Neural crest cell (in vitro differentiated cells): Measurements from ENCODE around the gene TARBP1. TPM values are rescaled to one million over a fixed set of nuclear protein-coding genes. Genes with fewer than 3 reads are reported as not detected.

Source experiments
- DNase-seq: peaks from one replicate; pipeline ENCODE4 v3.0.0; 2021; ENCODE audit warnings: low read depth, mixed read lengths, low spot score
- H3K27ac Mint-ChIP-seq: one replicate; pipeline ENCODE4 v1.8.0; 2021; ENCODE audit warnings: mild to moderate bottlenecking, mixed read lengths; ENCODE audit not compliant: unreplicated experiment
- H3K27me3 Mint-ChIP-seq: 2 replicates; pipeline ENCODE4 v1.8.0; 2021; ENCODE audit warnings: low read depth, mild to moderate bottlenecking, mixed read lengths
- H3K36me3 Mint-ChIP-seq: 2 replicates; pipeline ENCODE4 v1.8.0; 2021; ENCODE audit warnings: low read depth, mild to moderate bottlenecking, mixed read lengths
- H3K4me1 Mint-ChIP-seq: 2 replicates; pipeline ENCODE4 v1.8.0; 2021; ENCODE audit warnings: mixed read lengths
- H3K4me3 Mint-ChIP-seq: one replicate; pipeline ENCODE4 v1.8.0; 2021; ENCODE audit warnings: mild to moderate bottlenecking, mixed read lengths
- H3K9me3 Mint-ChIP-seq: 2 replicates; pipeline ENCODE4 v1.8.0; 2021; ENCODE audit warnings: mixed read lengths
- CTCF ChIP-seq: fragments of 200-600 bp; sonication (generic); conservative IDR thresholded peaks from 2 replicates; pipeline ENCODE4 v1.5.0; 2021; ENCODE audit warnings: antibody characterized with exemption, mild to moderate bottlenecking
- total RNA-seq: library from RNA; stranded (reverse); gene quantifications from 2 replicates; pipeline ENCODE4 v1.2.1, GENCODE V29; 2021

Gene TARBP1
- total RNA-seq, 1 donor from 2014 or later: 30.2 TPM

- Mint-ChIP-seq H3K4me3 (no peak overlapping the region), H3K36me3 (no peaks in the 10 kb centered on the region), H3K9me3 (no peaks in the 10 kb centered on the region), H3K27ac (no peak overlapping the region), H3K4me1 (peaks cover 5% of the 10 kb centered on the region), H3K27me3 (peaks cover 4% of the 10 kb centered on the region)
- TF ChIP-seq CTCF: no peak
- no peak for DNase-seq
Observed at GRCh38 chr1:234488054-234489006, 9.4 kb upstream of the TARBP1 start.

GRCh38 chr1:234486858-234487840, 8.2 kb upstream of the TARBP1 start:
- no peak for DNase-seq
- peaks cover 5% of the 10 kb centered on the region for H3K4me1 Mint-ChIP-seq
- H3K27ac Mint-ChIP-seq: no peak overlapping the region
- H3K9me3 Mint-ChIP-seq: no peaks in the 10 kb centered on the region
- H3K36me3 Mint-ChIP-seq: no peaks in the 10 kb centered on the region
- TF ChIP-seq CTCF: peak; percentile 67
- H3K27me3 Mint-ChIP-seq: peaks cover 16% of the 10 kb centered on the region
- no peak overlapping the region for H3K4me3 Mint-ChIP-seq

- TF ChIP-seq CTCF: no peak
- Mint-ChIP-seq H3K9me3 (no peaks in the 10 kb centered on the region), H3K27ac (no peak overlapping the region), H3K4me3 (peak overlapping the region; percentile 1), H3K4me1 (peaks cover 5% of the 10 kb centered on the region), H3K27me3 (peaks cover 26% of the 10 kb centered on the region), H3K36me3 (no peaks in the 10 kb centered on the region)
- DNase-seq: no peak
Observed at GRCh38 chr1:234484991-234485739, 6.2 kb upstream of the TARBP1 start.

- Mint-ChIP-seq H3K27me3 (peaks cover 26% of the 10 kb centered on the region), H3K4me1 (peaks cover 5% of the 10 kb centered on the region), H3K4me3 (no peak overlapping the region), H3K27ac (no peak overlapping the region), H3K36me3 (no peaks in the 10 kb centered on the region), H3K9me3 (no peaks in the 10 kb centered on the region)
- no peak for DNase-seq
- no peak for TF ChIP-seq CTCF
Observed at GRCh38 chr1:234484218-234484617, 5.2 kb upstream of the TARBP1 start.

GRCh38 chr1:234481771-234482170, 2.8 kb upstream of the TARBP1 start:
- no peaks in the 10 kb centered on the region for H3K36me3 Mint-ChIP-seq
- H3K4me1 Mint-ChIP-seq: peaks cover 13% of the 10 kb centered on the region
- H3K9me3 Mint-ChIP-seq: no peaks in the 10 kb centered on the region

More at GRCh38 chr1:234481771-234482170, 2.8 kb upstream of the TARBP1 start:
- Mint-ChIP-seq H3K27me3 (peaks cover 26% of the 10 kb centered on the region), H3K4me3 (peak overlapping the region; percentile 24), H3K27ac (no peak overlapping the region)
- TF ChIP-seq CTCF: no peak
- no peak for DNase-seq
